HL-60/S4 (cell line): ENCODE measurements around the gene ZNF669.

Experiments used
- in situ Hi-C: fragments of 300-500 bp; cut with MboI; formaldehyde crosslinking; loops from 2 replicates; pipeline ENCODE4 v1.14.3; 2022; ENCODE audit warnings: low sequenced_read_pairs

Gene ZNF669

DNA sequence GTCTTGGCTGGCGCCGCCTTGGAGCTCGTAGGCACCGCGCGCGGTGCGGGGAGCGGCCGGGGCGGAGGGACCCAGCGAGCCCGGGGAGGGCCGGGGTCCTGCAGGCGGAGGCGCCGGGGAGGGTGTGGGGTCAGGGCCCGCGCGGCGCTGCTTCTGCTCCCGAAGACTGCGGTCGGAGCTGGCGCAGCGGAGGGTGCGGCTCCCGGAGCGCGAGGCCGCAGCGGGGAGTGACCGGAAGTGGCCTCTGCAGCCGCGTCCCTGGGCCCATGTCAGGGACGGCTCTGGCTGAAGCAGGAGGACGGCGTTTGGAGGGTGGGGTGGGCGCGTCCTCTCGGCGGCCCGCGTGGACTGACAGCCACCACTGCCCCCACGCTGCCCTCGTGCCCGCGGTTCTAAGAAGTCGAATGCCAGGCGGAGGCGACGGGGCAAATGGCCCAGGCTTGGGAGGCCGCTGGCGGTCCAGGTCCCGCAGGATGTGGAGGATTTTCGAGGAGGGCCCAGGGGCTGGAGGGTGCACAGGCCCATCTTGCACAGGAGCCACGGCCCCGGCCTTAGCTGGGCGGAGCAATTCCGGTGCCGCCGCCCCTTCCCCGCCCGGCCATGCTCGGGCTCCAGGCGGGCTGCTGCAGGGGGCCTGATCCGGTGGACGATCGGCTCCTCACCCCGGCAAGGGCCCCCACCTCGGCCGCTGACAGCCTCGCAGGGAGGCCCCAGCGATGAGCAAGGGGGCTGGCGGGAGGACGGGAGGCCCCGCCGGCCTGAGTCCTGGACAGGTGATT lies 7.7 kb upstream of the ZNF669 start:
- in situ Hi-C loops, result no loop called here

DNA sequence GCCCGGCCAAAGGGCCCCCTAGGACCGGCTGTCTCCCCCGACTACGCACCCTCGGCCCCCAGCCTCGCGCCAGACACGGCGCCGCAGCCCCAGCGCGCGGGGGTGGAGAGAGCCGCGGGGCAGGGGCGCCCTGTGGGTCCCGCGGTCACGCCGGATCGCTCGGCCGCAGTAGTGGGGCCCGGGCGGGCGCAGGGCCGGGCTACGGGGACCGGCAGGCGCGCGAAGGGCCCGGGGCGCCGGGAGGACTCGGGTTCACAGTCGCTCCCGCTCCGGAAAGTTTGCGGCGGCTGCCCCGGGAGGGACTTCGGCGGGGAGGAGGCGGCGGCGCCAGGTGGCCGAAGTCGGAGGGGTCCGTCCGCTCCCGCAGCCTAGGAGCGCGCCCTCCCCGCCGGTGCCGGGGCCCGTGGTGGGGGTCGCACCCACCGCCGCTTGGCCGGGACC lies 7.1 kb upstream of the ZNF669 start:
- in situ Hi-C loops, result no loop called here

- in situ Hi-C loops, result no loop called here
These were observed 6.6 kb upstream of the ZNF669 start for GRCh38 chr1:247110627-247111258.

- in situ Hi-C loops, result no loop called here
These were observed 3.5 kb upstream of the ZNF669 start for GRCh38 chr1:247107694-247108093.

- in situ Hi-C loops, result no loop called here
These were observed 1.8 kb upstream of the ZNF669 start for GRCh38 chr1:247105966-247106365.

GRCh38 chr1:247104965-247105364 lies 809 bp upstream of the ZNF669 start:
- in situ Hi-C loops, result no loop called here

DNA sequence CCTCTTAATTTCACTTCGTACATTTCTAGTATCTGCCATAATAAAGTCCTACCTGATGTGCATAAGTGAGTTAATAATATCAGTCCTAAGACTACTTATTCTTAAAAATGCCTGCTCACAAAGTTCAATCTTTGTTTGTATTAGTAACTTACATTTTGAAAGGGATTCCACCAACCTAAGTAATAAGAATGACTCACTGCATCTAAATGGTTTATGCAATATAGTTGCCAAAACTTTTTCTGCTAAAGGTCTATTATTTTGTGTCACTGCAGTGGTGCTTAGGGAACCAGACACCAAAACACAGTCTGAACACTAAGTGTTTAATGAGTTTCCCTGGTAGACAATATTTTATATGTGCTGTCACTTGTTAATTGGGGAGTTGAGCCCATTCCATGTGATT lies 1.8 kb downstream of the ZNF669 start:
- in situ Hi-C loops, result no loop called here

- in situ Hi-C loops, result no loop called here
These were observed 3.4 kb downstream of the ZNF669 start for GRCh38 chr1:247100676-247101279.

DNA sequence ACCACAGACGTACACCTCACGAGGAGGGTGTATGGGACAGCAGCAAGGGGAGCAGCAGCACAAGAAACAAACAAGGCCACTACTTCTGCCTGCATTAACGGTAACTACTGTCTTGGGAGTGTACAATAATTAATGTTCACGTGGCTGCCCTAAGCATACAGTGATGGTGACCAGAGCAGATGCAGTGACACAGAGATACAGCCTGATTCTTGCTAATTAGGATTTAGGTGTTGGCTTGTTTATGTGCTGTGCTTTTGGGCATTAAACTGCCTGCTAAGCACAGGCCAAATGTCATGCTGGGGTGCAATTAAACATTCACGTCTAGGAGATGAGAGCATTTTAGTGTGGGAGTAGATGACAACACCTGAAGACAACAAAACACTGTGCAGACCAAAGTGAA lies 7.2 kb downstream of the ZNF669 start:
- in situ Hi-C loops, result no loop called here

GRCh38 chr1:247096544-247096943 lies 7.6 kb downstream of the ZNF669 start:
- in situ Hi-C loops, result no loop called here

GRCh38 chr1:247096112-247096511 lies 8.0 kb downstream of the ZNF669 start:
- in situ Hi-C loops, result no loop called here

DNA sequence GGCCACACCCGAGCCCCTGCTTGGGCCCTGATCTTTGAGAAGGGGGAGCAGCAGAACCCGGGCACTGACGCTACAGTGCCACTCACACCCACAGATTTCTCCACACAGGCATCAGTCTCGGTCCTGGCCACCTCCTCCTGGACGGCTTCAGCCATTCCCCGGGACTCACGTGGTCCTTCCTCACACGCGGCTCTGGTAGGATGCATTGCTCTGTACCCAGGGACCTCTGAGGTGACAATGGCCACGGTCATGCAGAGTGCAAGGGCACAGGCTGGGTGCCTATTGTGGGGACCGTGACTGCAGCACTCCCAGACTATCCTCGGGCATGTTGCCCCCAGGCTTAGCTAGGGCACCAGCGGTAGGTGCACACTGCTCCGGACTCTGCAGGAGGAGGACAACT lies 13.7 kb downstream of the ZNF669 start:
- in situ Hi-C loops, result no loop called here

DNA sequence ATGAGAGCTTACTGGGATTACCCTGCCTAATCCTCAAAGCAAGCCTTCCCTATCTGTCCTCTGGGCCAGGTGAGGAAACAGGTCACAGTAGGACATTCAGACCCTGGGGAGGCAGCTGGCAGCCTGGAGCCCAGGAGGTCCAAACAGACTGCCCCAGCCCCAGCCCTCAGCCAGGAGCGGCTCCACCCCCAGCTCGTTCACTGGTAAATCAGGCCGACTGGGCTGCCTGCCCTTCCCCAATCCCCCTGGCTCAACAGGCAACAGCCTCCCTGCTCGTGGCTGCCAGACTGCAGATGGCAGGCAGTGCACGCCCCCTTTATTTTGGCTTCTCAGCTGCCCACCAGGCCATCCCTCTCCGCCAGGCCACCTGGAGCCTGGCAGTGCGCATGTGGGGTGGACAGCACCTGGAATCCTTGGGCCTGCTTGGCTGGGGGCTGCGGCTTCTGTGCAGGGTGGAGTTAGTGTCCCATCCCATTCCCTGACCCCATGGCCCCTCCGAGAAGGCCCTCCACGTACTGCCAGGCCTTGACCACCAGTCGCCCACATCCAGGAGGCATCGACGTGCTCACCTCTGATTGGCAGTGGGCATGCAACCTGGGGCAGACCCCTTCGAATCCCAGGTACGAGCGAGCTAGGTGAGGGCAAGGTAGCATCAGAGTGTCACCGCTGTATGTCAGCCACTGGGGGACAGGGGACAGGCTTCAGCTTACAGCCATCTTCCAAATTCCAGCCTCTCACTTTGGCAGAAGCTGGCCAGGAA lies 14.4 kb downstream of the ZNF669 start:
- in situ Hi-C loops, result no loop called here

GRCh38 chr1:247088967-247089366 lies 15.2 kb downstream of the ZNF669 start:
- in situ Hi-C loops, result no loop called here

DNA sequence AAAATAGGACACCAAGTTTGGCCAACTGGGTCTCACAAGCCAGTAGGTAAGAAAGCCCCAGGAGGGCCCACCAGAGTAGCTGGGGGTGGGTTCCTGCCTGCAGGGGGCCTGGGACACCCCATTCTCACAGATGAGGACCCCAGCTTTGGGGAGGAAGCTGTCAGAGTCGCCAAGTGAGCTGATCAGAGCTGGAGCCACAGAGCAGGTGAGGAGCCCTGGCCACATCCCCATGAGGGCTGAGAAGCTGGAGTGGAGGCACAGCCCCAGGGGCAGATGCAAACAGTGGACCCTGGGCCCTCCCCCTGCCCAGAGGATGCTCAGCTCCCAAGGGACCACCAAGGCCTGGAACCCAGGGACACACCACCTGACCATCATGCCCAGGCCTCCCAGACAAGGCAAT lies 16.9 kb downstream of the ZNF669 start:
- in situ Hi-C loops, result no loop called here

DNA sequence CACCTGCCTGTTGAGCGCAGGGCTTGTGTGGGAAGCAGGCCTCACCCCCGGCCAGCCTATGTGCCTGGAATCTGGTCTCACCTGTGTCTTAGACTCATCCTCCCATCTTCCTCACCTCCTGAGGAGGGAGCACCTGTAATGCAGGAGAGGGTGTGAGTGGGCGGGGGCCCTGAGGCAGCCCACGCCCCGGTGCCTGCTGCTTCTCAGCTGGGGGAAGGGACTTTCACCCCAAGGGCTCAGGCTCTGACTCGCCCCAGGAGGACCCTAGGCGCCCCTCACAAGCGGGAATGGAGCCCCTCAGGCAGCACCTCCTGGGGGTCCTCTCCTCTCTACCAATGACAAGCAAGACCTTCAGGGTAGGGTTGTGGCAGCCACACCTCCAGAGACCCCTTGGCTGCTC lies 18.8 kb downstream of the ZNF669 start:
- in situ Hi-C loops, result no loop called here

DNA sequence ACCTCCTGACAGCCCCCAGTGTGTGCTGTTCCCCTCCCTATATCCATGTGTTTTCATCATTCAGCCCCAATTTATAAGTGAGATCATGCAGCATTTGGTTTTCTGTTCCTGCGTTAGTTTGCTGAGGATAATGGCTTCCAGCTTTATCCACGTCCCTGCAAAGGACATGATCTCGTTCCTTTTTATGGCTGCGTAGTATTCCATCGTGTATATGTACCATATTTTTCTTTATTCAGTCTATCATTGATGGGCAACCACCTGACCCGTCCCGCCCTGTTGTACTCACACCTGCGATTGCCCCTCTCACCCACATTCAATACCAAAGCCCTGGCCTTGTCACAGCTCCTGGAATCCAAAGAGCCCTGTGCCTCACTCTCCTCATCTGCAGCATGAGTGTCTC lies 19.4 kb downstream of the ZNF669 start:
- in situ Hi-C loops, result no loop called here

- in situ Hi-C loops, result no loop called here
These were observed 24.8 kb downstream of the ZNF669 start for GRCh38 chr1:247079141-247079874.

DNA sequence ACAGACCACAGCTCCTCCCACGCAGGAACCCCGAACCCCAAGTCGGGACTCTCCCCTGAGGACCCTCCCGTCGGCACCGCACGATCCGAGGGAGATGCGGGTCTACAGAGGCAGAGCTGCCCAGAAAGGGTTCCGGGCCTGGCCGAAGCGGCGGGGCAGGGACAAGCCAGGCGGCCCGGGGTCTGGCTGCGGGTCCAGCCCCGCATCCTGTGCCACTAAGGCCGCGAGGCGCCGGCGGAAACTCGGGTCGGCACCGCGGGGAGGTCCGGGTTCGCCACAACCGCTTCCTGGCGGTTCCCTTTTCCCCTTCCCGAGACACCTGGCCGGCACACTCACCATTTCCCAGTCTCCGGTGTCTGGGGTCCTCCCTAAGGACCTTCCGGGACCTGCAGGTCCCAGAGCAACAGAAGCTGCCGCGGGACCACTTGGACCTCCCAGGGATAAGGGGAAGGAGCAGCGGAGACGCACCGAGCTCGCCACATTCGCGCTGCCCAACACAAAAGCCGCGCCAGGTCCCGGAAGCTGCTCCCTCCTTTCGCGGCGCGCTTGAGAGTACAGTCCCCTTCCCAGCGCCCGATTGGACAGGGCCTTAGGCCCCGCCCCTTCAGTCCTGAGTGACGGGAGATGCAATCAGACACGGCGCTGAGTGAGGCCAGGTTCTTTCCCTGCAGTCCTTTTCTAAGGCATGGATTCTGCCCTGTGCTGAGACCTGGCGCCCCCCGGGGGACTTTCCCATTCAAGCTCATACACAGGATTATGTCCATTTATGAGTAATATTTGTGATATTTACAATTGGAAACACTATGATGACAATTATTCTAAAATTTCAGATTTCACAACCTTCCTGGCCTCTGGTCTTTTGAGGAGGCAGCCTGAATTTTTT lies 25.7 kb downstream of the ZNF669 start, which contains the start of gene ZNF670:
Gene ZNF670, minus strand, starts transcription at position 554 of the 883 bp plus-strand sequence. Its CDS starts 215 bp downstream, at position 339.
- in situ Hi-C loops, result no loop called here

- in situ Hi-C loops, result no loop called here
These were observed 26.3 kb downstream of the ZNF669 start for GRCh38 chr1:247077876-247078257.
